GM12864 (cell line): ENCODE results near the gene NXPE3.
A peak's percentile ranks its signal among the peaks of the same experiment; 100 is the strongest.
"Not testable (repeated sequence)": the region's sequence is repeated elsewhere in the genome, so short reads cannot be mapped to it uniquely, and the experiment has no call there.

Source experiments
- DNase-seq: peaks from one replicate; pipeline ENCODE4 v3.0.0-alpha.2; 2011; ENCODE audit warnings: low read depth
- H3K4me3 ChIP-seq: 2 replicates; pipeline ENCODE4 v1.5.1; 2011; ENCODE audit warnings: mild to moderate bottlenecking, low read depth, low read length, control low read depth
- CTCF ChIP-seq: IDR thresholded peaks from 2 replicates; pipeline ENCODE4 v1.5.1; 2011; ENCODE audit warnings: low read depth, mild to moderate bottlenecking, moderate library complexity, low read length, control low read depth, inconsistent platforms; ENCODE audit errors: missing control alignments

The NXPE3 gene

GRCh38 chr3:101758224-101758623, 20.8 kb upstream of the NXPE3 start:
- H3K4me3 ChIP-seq: no peak overlapping the region
- no peak for TF ChIP-seq CTCF
- no peak for DNase-seq

GRCh38 chr3:101762041-101762646, 16.9 kb upstream of the NXPE3 start:
- no peak for TF ChIP-seq CTCF
- no peak overlapping the region for H3K4me3 ChIP-seq
- DNase-seq: no peak

GRCh38 chr3:101777745-101778281, 1.2 kb upstream of the NXPE3 start:
- H3K4me3 ChIP-seq, DNase-seq: not testable (repeated sequence)

- TF ChIP-seq CTCF: no peak
- DNase-seq: no peak
- peak overlapping the region; percentile 75 for H3K4me3 ChIP-seq
Observed at GRCh38 chr3:101778385-101779046, 495 bp upstream of the NXPE3 start.

- no peak for DNase-seq
- peak overlapping the region; percentile 75 for H3K4me3 ChIP-seq
- no peak for TF ChIP-seq CTCF
Observed at GRCh38 chr3:101779822-101780381, 891 bp downstream of the NXPE3 start.

- no peak for TF ChIP-seq CTCF
- no peak for DNase-seq
- no peak overlapping the region for H3K4me3 ChIP-seq
Observed at GRCh38 chr3:101780661-101781060, 1.6 kb downstream of the NXPE3 start.

GRCh38 chr3:101781166-101781565, 2.2 kb downstream of the NXPE3 start:
- no peak for DNase-seq
- no peak overlapping the region for H3K4me3 ChIP-seq
- TF ChIP-seq CTCF: no peak
